HG03108 (cell line): ENCODE data around the gene RORC.
"Not testable (repeated sequence)": the region's sequence is repeated elsewhere in the genome, so short reads cannot be mapped to it uniquely, and the experiment has no call there.

Experiments used
- ATAC-seq: cut with Tn5 transposase; IDR thresholded peaks from one replicate; pipeline ENCODE4 v1.9.1; 2021; ENCODE audit warnings: moderate library complexity; ENCODE audit not compliant: unreplicated experiment

RORC gene

GRCh38 chr1:151831605-151832004, at the start of gene RORC:
TSS of gene RORC (minus strand) at chr1:151831802. CDS start at chr1:151831764, 38 bp downstream.
- ATAC-seq, result no peak

- ATAC-seq, result no peak
These were observed 44.0 kb upstream of the RORC start for GRCh38 chr1:151875419-151876097.

DNA sequence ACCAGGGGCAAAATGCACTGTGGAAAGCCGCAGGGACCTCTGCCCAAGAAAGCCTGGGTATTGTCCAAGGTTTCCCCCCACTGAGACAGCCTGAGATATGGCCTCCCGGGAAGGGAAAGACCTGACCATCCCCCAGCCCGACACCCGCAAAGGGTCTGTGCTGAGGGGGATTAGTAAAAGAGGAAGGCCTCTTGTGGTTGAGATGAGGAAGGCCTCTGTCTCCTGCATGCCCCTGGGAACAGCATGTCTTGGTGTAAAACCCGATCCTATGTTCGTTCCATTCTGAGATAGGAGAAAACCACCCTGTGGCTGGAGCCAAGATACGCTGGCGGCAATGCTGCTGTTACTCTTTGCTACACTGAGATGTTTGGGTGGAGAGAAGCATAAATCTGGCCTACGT, 41.2 kb upstream of the RORC start:
- ATAC-seq, result not testable (repeated sequence)

- ATAC-seq, result no peak
These were observed 39.9 kb upstream of the RORC start for GRCh38 chr1:151871284-151872030.

DNA sequence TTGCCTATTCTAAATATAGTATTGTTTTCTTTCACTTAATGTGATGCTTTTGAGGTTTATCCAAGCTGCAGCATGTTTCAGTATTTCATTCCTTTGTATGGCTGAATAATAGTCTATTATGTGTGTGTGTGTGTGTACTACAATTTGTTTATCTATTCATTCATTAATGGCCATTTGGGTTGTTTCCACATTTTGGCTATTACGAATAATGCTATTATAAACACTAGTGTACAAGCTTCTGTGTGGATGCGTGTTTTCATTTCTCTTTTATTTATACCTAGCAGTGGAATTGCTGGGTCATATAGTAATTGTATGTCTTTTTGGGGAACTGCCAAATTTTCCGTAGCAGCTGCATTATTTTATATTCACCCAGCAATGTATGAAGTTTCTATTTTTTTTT, 36.9 kb upstream of the RORC start:
- no peak for ATAC-seq

- no peak for ATAC-seq
These were observed 36.3 kb upstream of the RORC start for GRCh38 chr1:151867765-151868411.

GRCh38 chr1:151867321-151867720, 35.7 kb upstream of the RORC start:
- no peak for ATAC-seq

GRCh38 chr1:151864411-151864810, 32.8 kb upstream of the RORC start:
- no peak for ATAC-seq

GRCh38 chr1:151862604-151863003, 31.0 kb upstream of the RORC start:
- no peak for ATAC-seq

DNA sequence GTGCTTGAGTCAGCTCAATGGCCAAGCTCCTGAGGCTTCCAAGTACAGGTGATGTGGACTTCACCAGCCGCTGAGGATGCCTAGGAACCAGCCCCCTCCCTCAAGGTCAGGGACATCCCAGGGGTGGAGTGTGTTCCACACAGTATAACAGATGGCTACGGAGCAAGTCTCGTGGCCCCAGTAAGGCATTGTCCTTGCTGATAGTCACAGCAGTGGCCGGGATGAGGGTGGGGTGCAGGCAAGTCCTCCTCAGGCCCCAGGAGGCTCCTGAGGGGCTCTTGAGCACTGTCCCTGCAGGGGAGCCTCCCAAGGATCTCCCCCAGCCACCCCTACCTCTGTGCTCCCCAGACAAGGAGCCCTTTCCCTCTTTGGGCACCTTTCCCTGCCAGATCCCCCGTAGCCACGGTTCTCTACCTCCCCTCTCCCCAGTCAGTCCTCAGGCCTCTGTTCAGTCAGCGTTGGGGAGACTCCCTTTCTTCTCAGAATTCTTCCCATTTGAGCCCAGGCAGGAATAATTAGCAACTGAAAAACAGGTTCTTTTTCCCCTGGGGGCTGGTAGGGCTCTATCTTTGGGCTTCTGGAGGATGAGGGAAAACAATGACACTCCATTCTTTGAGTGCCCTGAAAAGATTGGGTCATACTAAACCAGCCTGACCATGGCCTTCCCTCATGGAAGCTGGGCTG, 29.0 kb upstream of the RORC start:
- ATAC-seq, result no peak

DNA sequence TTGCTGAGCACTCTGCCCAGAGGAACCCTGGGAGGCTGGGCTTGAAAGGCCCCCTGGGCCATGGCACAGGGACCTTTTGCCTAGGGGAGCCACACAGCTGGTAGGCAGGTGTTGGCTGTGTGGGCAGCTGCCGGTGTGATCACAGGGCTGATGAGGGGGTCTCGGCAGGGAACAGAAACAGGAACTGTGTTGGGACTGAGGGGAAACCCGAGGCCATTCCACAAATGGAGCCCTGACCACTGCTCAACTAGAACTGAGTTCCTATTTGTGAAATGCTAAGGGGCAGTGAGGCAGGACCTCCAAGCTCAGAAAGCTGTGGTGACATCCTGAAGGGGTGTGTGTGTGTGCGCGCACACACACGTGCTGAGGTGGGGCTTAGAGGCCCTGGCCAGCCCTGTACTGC, 28.3 kb upstream of the RORC start:
- no peak for ATAC-seq

- no peak for ATAC-seq
These were observed 27.5 kb upstream of the RORC start for GRCh38 chr1:151858886-151859665.

GRCh38 chr1:151858030-151858746, 26.6 kb upstream of the RORC start:
- no peak for ATAC-seq

DNA sequence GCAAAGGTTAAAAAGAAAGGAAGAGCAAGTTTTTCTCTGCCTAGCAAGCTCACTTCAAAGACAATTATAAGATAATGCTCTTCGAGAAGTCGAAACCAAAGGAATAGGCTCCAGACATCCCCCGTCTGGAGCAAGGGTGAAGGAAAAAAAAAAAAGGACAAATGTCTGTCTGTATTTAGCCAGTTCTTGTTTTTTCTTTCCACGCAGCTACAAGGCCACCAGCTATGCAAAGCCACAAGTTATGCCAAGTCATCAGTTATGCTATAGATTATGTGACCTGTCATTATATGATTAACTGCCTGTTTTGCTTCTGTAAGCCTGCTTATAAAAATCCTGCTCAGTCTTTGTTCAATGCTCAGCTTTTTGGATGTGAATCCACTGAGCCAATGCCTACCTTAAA, 24.3 kb upstream of the RORC start:
- ATAC-seq, result no peak

DNA sequence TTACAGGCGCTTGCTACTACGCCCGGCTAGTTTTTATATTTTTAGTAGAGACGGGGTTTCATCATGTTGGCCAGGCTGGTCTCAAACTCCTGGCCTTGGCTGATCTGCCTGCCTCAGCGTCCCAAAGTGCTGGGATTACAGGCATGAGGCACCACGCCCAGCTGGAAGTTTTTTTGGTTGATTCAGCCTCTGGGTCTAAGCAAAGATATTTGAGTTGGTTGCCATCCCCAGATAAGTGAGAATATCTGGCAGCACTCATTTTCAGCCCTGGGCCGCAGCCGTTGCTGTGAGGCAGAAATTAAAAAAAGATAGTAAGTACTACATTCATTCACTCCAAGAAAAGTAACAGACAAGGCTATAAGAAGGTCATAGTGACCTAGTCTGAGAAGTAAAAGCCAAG, 23.9 kb upstream of the RORC start:
- not testable (repeated sequence) for ATAC-seq

DNA sequence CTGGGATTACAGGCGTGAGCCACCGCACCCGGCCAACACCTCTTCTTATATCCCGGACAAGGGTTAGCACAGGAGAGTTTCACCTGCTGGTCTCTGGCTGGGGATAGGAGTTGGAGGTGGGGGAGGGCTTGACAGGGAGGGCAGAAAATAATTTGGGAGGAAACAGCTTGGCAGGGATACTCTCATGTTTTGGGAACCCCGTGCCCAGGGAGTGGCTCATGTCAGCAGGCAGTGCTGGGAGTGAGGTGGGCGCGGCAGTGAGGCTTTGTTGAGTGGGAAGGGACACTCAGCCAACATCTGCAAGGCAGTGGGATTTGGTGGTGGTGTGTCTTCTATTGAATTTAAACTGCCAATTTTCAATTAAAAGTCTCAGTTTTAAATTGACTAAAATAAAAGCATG, 23.1 kb upstream of the RORC start:
- no peak for ATAC-seq

GRCh38 chr1:151853411-151853943, 21.9 kb upstream of the RORC start, which contains the start of gene THEM5:
TSS of gene THEM5 (minus strand) at chr1:151853712. CDS start at chr1:151853565, 147 bp downstream.
- no peak for ATAC-seq

GRCh38 chr1:151852733-151853132, 21.1 kb upstream of the RORC start:
- ATAC-seq, result no peak

- ATAC-seq, result no peak
These were observed 20.3 kb upstream of the RORC start for GRCh38 chr1:151851886-151852285.

GRCh38 chr1:151849871-151850270, 18.3 kb upstream of the RORC start:
- ATAC-seq, result no peak
